SK-N-SH treated with all-trans-retinoic acid at 6 μM for 48 hours (cell line): Measurements from ENCODE around the gene THBS3.

Experiments used
- ATAC-seq: fragments of 200-7000 bp; cut with Tn5 transposase; 3 replicates; pipeline ENCODE4 v1.9.1; 2020; ENCODE audit warnings: mild to moderate bottlenecking, moderate library complexity
- ARNTL ChIP-seq: fragments of 450-650 bp; formaldehyde crosslinking; IDR thresholded peaks from 2 replicates; pipeline ENCODE4 v1.5.0; 2020; ENCODE audit warnings: low read depth, mild to moderate bottlenecking, moderate library complexity, borderline replicate concordance
- BACH2 ChIP-seq: fragments of 250-450 bp; sonication (Bioruptor Pico); IDR thresholded peaks from 2 replicates; pipeline ENCODE4 v1.9.0; 2021; ENCODE audit warnings: mild to moderate bottlenecking, borderline replicate concordance
- CSDC2 ChIP-seq: fragments of 250-450 bp; sonication (Bioruptor Pico); IDR thresholded peaks from 2 replicates; pipeline ENCODE4 v1.5.0; 2020; ENCODE audit warnings: mild to moderate bottlenecking, moderate library complexity
- CSRNP3 ChIP-seq: fragments of 250-450 bp; sonication (Bioruptor Pico); IDR thresholded peaks from 2 replicates; pipeline ENCODE4 v1.5.1; 2021; ENCODE audit warnings: mild to moderate bottlenecking, moderate library complexity
- ESRRG ChIP-seq: fragments of 250-450 bp; sonication (Bioruptor Pico); IDR thresholded peaks from 2 replicates; pipeline ENCODE4 v1.6.1; 2021; ENCODE audit warnings: mild to moderate bottlenecking
- GLIS3 ChIP-seq: fragments of 250-450 bp; sonication (Bioruptor Pico); IDR thresholded peaks from 2 replicates; pipeline ENCODE4 v1.5.0; 2020; ENCODE audit warnings: mild to moderate bottlenecking, moderate library complexity
- ISL1 ChIP-seq: fragments of 250-450 bp; sonication (Bioruptor Pico); IDR thresholded peaks from 2 replicates; pipeline ENCODE4 v2.1.2; 2022; ENCODE audit warnings: mild to moderate bottlenecking, moderate library complexity
- OSR1 ChIP-seq: fragments of 250-450 bp; sonication (Bioruptor Pico); IDR thresholded peaks from 2 replicates; pipeline ENCODE4 v1.8.0; 2022; ENCODE audit warnings: moderate library complexity, mild to moderate bottlenecking, inconsistent platforms
- PATZ1 ChIP-seq: fragments of 250-450 bp; sonication (Bioruptor Pico); IDR thresholded peaks from 2 replicates; pipeline ENCODE4 v1.8.0; 2020; ENCODE audit warnings: mild to moderate bottlenecking, moderate library complexity, borderline replicate concordance
- POU6F1 ChIP-seq: fragments of 250-450 bp; sonication (Bioruptor Pico); IDR thresholded peaks from 2 replicates; pipeline ENCODE4 v1.8.0; 2021; ENCODE audit warnings: low read depth, mild to moderate bottlenecking, moderate library complexity, borderline replicate concordance
- PPARA ChIP-seq: fragments of 250-450 bp; sonication (Bioruptor Pico); IDR thresholded peaks from 2 replicates; pipeline ENCODE4 v1.5.0; 2020; ENCODE audit warnings: mild to moderate bottlenecking, borderline replicate concordance
- RARB ChIP-seq: fragments of 250-450 bp; sonication (Bioruptor Pico); IDR thresholded peaks from 2 replicates; pipeline ENCODE4 v1.8.0; 2021; ENCODE audit warnings: mild to moderate bottlenecking, moderate library complexity
- SNAI2 ChIP-seq: fragments of 250-450 bp; sonication (Bioruptor Pico); IDR thresholded peaks from 2 replicates; pipeline ENCODE4 v1.5.0; 2020; ENCODE audit warnings: mild to moderate bottlenecking, moderate library complexity
- TCF4 ChIP-seq: fragments of 250-450 bp; sonication (Bioruptor Pico); IDR thresholded peaks from 2 replicates; pipeline ENCODE4 v1.8.0; 2021; ENCODE audit warnings: mild to moderate bottlenecking, moderate library complexity, borderline replicate concordance
- TOX ChIP-seq: fragments of 250-450 bp; sonication (Bioruptor Pico); IDR thresholded peaks from 2 replicates; pipeline ENCODE4 v1.8.0; 2021; ENCODE audit warnings: mild to moderate bottlenecking, moderate library complexity, borderline replicate concordance
- ZC3H10 ChIP-seq: fragments of 250-450 bp; sonication (Bioruptor Pico); IDR thresholded peaks from 2 replicates; pipeline ENCODE4 v1.5.1; 2021; ENCODE audit warnings: mild to moderate bottlenecking, moderate library complexity
- ZFP30 ChIP-seq: fragments of 450-650 bp; formaldehyde crosslinking; IDR thresholded peaks from 2 replicates; pipeline ENCODE4 v1.5.0; 2022; ENCODE audit warnings: mild to moderate bottlenecking, moderate library complexity
- ZNF565 ChIP-seq: fragments of 450-650 bp; formaldehyde crosslinking; conservative IDR thresholded peaks from 2 replicates; pipeline ENCODE4 v1.5.0; 2020; ENCODE audit warnings: low read depth, mild to moderate bottlenecking, moderate library complexity
- ZNF70 ChIP-seq: fragments of 450-650 bp; formaldehyde crosslinking; IDR thresholded peaks from 2 replicates; pipeline ENCODE4 v1.5.0; 2020; ENCODE audit warnings: mild to moderate bottlenecking, moderate library complexity
- TF ChIP-seq, protein P1 (sequence below): fragments of 250-450 bp; sonication (Bioruptor Pico); IDR thresholded peaks from 2 replicates; pipeline ENCODE4 v1.5.1; 2020; ENCODE audit warnings: low read depth, mild to moderate bottlenecking, moderate library complexity
- TF ChIP-seq, protein P2 (sequence below): fragments of 250-450 bp; sonication (Bioruptor Pico); IDR thresholded peaks from 2 replicates; pipeline ENCODE4 v1.5.0; 2020; ENCODE audit warnings: mild to moderate bottlenecking, moderate library complexity

Gene THBS3

GRCh38 chr1:155197901-155198546 is 9.7 kb downstream of the THBS3 start (continued):
- TF ChIP-seq, protein P1, sequence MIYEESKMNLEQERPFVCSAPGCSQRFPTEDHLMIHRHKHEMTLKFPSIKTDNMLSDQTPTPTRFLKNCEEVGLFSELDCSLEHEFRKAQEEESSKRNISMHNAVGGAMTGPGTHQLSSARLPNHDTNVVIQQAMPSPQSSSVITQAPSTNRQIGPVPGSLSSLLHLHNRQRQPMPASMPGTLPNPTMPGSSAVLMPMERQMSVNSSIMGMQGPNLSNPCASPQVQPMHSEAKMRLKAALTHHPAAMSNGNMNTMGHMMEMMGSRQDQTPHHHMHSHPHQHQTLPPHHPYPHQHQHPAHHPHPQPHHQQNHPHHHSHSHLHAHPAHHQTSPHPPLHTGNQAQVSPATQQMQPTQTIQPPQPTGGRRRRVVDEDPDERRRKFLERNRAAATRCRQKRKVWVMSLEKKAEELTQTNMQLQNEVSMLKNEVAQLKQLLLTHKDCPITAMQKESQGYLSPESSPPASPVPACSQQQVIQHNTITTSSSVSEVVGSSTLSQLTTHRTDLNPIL (CRISPR knock-in tag) = no peak
- TF ChIP-seq ZNF565 (CRISPR knock-in tag) (no peak), GLIS3 (CRISPR knock-in tag) (no peak), TCF4 (CRISPR knock-in tag) (no peak)

DNA sequence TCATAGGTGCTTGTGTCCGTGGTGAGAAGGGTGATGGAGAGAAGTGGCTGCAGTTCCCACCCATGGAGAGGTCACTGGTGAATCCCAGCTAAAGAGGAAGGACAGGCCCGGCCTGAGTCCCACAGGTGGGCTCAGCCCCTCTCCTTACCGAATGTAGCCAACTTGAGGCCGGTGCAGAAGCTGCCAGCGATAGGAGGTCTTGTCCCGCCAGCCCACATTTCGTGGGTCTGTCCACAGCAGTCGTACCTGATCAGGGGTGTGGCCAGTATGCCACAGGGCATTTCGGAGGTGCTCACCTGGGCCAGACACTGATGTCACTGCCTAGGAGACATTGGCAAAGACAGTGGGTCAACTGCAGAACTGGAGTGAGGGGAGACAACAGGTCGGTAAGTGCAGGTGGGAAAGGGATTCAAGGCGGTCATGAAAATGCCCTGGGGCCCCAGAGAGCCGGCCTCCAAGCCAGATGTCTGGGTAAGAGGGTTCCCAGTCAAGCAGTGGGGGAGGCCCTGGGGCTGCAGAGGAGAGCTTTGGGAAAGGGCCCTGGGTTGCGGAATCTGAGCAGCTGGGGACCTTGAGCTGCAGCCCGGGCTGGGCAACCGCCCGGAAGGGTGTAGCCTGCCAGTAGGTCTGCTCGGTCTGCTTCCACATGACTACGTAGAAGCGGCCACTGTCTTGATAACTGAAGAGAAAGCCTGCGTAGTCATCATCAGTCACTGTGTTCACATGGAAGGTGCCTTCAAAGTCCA is 10.6 kb downstream of the THBS3 start:
- ATAC-seq = no peak
- TF ChIP-seq OSR1 (CRISPR knock-in tag) (no peak), CSRNP3 (CRISPR knock-in tag) (no peak), ARNTL (CRISPR knock-in tag) (no peak), ZNF70 (CRISPR knock-in tag) (no peak), TCF4 (CRISPR knock-in tag) (no peak), RARB (no peak), PPARA (CRISPR knock-in tag) (no peak), TOX (CRISPR knock-in tag) (no peak), ZFP30 (no peak), ESRRG (no peak)
- TF ChIP-seq, protein P2, sequence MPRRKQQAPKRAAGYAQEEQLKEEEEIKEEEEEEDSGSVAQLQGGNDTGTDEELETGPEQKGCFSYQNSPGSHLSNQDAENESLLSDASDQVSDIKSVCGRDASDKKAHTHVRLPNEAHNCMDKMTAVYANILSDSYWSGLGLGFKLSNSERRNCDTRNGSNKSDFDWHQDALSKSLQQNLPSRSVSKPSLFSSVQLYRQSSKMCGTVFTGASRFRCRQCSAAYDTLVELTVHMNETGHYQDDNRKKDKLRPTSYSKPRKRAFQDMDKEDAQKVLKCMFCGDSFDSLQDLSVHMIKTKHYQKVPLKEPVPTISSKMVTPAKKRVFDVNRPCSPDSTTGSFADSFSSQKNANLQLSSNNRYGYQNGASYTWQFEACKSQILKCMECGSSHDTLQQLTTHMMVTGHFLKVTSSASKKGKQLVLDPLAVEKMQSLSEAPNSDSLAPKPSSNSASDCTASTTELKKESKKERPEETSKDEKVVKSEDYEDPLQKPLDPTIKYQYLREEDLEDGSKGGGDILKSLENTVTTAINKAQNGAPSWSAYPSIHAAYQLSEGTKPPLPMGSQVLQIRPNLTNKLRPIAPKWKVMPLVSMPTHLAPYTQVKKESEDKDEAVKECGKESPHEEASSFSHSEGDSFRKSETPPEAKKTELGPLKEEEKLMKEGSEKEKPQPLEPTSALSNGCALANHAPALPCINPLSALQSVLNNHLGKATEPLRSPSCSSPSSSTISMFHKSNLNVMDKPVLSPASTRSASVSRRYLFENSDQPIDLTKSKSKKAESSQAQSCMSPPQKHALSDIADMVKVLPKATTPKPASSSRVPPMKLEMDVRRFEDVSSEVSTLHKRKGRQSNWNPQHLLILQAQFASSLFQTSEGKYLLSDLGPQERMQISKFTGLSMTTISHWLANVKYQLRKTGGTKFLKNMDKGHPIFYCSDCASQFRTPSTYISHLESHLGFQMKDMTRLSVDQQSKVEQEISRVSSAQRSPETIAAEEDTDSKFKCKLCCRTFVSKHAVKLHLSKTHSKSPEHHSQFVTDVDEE = no peak

GRCh38 chr1:155196103-155196892 is 11.4 kb downstream of the THBS3 start:
- TF ChIP-seq POU6F1 (CRISPR knock-in tag) (no peak), ZC3H10 (CRISPR knock-in tag) (no peak), ISL1 (CRISPR knock-in tag) (no peak), BACH2 (CRISPR knock-in tag) (no peak), PPARA (CRISPR knock-in tag) (no peak), SNAI2 (no peak), ARNTL (CRISPR knock-in tag) (no peak), ESRRG (no peak), RARB (no peak), PATZ1 (CRISPR knock-in tag) (no peak), ZNF70 (CRISPR knock-in tag) (no peak), CSDC2 (CRISPR knock-in tag) (no peak)
- TF ChIP-seq, protein P2 = no peak
- TF ChIP-seq, all 23 proteins: peak for 0
- no peak for ATAC-seq
